OCI-LY7 (cell line): ENCODE measurements around the gene NEO1.

Experiments used
- EZH2phosphoT487 ChIP-seq: fragments of 200-600 bp; sonication (generic); IDR thresholded peaks from 2 replicates; pipeline ENCODE4 v1.6.1; 2018; ENCODE audit warnings: low read depth, borderline replicate concordance, mild to moderate bottlenecking, mixed run types, antibody characterized with exemption, low read length, moderate library complexity, mixed read lengths
- TF ChIP-seq, protein P1 (sequence below): fragments of 200-600 bp; sonication (generic); conservative IDR thresholded peaks from 2 replicates; pipeline ENCODE4 v1.5.1; 2014; ENCODE audit warnings: mild to moderate bottlenecking, antibody characterized with exemption, low read length, moderate library complexity, mixed read lengths

GRCh38 chr15:73354241-73354640, 302.0 kb downstream of the NEO1 start:
- TF ChIP-seq, protein P1, sequence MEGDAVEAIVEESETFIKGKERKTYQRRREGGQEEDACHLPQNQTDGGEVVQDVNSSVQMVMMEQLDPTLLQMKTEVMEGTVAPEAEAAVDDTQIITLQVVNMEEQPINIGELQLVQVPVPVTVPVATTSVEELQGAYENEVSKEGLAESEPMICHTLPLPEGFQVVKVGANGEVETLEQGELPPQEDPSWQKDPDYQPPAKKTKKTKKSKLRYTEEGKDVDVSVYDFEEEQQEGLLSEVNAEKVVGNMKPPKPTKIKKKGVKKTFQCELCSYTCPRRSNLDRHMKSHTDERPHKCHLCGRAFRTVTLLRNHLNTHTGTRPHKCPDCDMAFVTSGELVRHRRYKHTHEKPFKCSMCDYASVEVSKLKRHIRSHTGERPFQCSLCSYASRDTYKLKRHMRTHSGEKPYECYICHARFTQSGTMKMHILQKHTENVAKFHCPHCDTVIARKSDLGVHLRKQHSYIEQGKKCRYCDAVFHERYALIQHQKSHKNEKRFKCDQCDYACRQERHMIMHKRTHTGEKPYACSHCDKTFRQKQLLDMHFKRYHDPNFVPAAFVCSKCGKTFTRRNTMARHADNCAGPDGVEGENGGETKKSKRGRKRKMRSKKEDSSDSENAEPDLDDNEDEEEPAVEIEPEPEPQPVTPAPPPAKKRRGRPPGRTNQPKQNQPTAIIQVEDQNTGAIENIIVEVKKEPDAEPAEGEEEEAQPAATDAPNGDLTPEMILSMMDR, result no peak
- TF ChIP-seq EZH2phosphoT487, result no peak
